Activated T-cell treated with anti-CD3 and anti-CD28 coated beads, Interleukin-2, amount 50 U/mL, for 24 hours (primary cell): ENCODE data around the gene CCNK.

Source experiments
- DNase-seq: peaks from one replicate; pipeline ENCODE4 v3.0.0-alpha.2; 2020
- H3K27ac Mint-ChIP-seq: 2 replicates; pipeline ENCODE4 v1.8.0; 2020; ENCODE audit warnings: mild to moderate bottlenecking, mixed read lengths
- H3K27me3 Mint-ChIP-seq: 2 replicates; pipeline ENCODE4 v1.8.0; 2020; ENCODE audit warnings: mixed read lengths
- H3K36me3 Mint-ChIP-seq: 2 replicates; pipeline ENCODE4 v1.8.0; 2020; ENCODE audit warnings: low read depth, mixed read lengths
- H3K4me1 Mint-ChIP-seq: 2 replicates; pipeline ENCODE4 v1.8.0; 2020; ENCODE audit warnings: low read depth, mixed read lengths
- H3K4me3 Mint-ChIP-seq: 2 replicates; pipeline ENCODE4 v1.8.0; 2020; ENCODE audit warnings: mild to moderate bottlenecking, moderate library complexity, mixed read lengths
- H3K9me3 Mint-ChIP-seq: 2 replicates; pipeline ENCODE4 v1.8.0; 2020; ENCODE audit warnings: mixed read lengths

The CCNK gene

GRCh38 chr14:99538275-99538674 is 57.1 kb downstream of the CCNK start:
- Mint-ChIP-seq H3K4me3 (no peak overlapping the region), H3K27ac (no peak overlapping the region), H3K36me3 (no peaks in the 10 kb centered on the region), H3K4me1 (peaks cover 6% of the 10 kb centered on the region), H3K27me3 (no peaks in the 10 kb centered on the region), H3K9me3 (no peaks in the 10 kb centered on the region)
- DNase-seq = no peak

- DNase-seq = no peak
Measured at GRCh38 chr14:99538733-99539132, 57.5 kb downstream of the CCNK start.

GRCh38 chr14:99539491-99539890 is 58.3 kb downstream of the CCNK start:
- H3K27ac Mint-ChIP-seq = no peak overlapping the region
- no peak overlapping the region for H3K4me3 Mint-ChIP-seq

More at GRCh38 chr14:99538733-99539132, 57.5 kb downstream of the CCNK start:
- H3K9me3 Mint-ChIP-seq = no peaks in the 10 kb centered on the region
- H3K27ac Mint-ChIP-seq = no peak overlapping the region
- H3K4me1 Mint-ChIP-seq = peaks cover 6% of the 10 kb centered on the region
- no peaks in the 10 kb centered on the region for H3K36me3 Mint-ChIP-seq
- H3K27me3 Mint-ChIP-seq = no peaks in the 10 kb centered on the region
- H3K4me3 Mint-ChIP-seq = no peak overlapping the region

DNA sequence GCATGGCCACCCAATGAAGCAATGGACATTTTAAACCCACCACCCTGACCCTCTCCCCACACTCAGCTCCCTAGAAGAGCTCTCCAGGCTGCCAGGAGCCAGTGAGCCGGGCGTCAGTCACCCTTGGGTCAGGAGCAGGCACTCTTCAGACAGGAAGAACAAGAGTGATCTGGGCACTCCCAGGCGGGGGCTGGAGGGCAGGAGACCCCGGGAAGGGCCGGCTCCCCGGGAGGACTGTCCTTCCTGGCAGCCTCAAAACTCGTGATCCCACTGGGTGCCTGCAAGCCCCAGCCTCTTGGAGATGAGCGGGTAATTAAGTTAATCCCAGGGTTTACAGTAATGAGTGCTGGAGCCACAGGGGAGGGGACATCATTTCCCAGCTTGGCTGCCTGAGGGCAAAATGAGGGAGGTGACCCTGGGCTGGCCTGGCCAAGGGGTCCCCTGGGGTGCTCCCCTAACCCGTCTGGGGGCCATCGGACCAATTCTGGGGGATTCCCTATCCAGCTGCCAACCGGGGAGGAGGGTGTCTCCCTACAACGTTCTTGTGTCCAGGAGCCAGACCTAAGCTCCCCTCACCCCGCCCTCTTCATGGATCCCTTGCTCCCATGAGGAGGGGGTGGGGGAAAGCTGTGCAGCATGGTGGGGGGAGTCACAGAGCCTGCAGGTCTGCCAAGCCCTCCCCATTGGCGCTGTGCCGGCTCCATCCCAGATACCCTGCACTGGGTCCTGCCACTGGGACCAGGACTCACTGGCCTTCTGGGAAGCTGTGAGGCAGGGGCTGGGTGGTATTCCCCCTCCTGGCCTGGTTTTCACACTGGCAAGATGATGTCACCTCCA is 59.2 kb downstream of the CCNK start:
- H3K27me3 Mint-ChIP-seq = no peaks in the 10 kb centered on the region
- H3K27ac Mint-ChIP-seq = no peak overlapping the region
- no peak for DNase-seq
- H3K9me3 Mint-ChIP-seq = no peaks in the 10 kb centered on the region
- peaks cover 6% of the 10 kb centered on the region for H3K4me1 Mint-ChIP-seq
- no peaks in the 10 kb centered on the region for H3K36me3 Mint-ChIP-seq
- no peak overlapping the region for H3K4me3 Mint-ChIP-seq

More at GRCh38 chr14:99539491-99539890, 58.3 kb downstream of the CCNK start:
- no peaks in the 10 kb centered on the region for H3K36me3 Mint-ChIP-seq
- H3K27me3 Mint-ChIP-seq = no peaks in the 10 kb centered on the region
- peaks cover 6% of the 10 kb centered on the region for H3K4me1 Mint-ChIP-seq
- DNase-seq = no peak
- no peaks in the 10 kb centered on the region for H3K9me3 Mint-ChIP-seq

DNA sequence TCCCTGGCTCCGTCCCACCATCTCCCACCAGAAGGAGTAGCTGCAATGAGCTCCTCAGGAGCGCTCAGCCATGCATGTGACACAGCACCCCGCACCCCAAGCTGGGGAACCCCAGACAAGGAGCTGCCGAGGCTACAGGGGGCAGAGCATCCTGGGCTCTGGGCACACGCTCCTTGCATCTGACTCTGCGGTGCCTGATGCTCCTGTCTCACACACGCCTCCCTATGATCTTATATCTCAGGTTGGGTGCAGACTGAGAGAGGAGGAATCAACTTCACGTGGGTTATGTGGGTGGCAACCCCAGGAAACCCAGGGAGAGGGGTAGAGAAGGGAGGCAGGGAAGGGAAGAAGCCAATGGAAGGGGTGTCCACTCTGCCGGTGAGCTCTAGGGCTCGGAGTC is 60.0 kb downstream of the CCNK start:
- H3K36me3 Mint-ChIP-seq = no peaks in the 10 kb centered on the region
- peaks cover 6% of the 10 kb centered on the region for H3K4me1 Mint-ChIP-seq
- DNase-seq = no peak
- H3K27ac Mint-ChIP-seq = no peak overlapping the region
- no peaks in the 10 kb centered on the region for H3K27me3 Mint-ChIP-seq
- H3K4me3 Mint-ChIP-seq = no peak overlapping the region
- no peaks in the 10 kb centered on the region for H3K9me3 Mint-ChIP-seq

DNA sequence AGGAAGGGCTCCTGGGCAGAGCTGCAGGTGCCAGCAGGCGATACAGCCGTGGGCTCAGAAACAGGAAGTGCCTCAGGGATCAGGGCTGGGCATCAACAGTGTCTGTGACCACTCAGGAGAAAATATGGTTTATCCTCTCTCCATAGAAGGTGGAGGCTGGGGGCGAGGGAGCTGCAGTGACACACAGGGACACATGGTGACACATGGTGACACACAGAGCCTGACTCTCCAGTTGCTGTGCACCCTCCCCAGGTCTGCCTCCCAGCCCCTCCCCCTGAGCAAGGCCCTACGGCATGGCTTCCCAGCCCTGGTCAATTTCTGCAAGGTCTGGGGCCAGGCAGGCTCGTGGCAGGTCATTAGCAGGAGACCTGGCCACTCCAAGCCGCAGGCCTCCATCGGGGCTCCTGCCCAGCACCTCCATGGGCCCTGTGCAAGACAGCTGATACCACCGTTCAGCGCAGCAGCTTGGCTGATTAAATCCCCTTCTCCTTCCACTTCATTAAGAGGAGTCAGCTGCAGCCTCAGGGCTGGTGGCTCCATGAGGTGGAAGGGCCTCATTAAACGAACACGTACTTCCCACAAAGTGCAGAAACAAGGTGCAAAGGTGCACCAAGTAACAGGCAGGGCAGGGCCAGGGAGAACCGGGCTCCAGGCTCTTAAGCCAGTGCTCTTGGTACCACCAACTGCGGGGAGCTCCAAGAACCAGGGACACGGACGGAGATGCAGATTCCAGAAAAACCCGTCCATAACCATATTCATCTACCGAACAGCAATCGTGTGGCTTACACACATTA is 60.7 kb downstream of the CCNK start:
- no peaks in the 10 kb centered on the region for H3K9me3 Mint-ChIP-seq
- H3K4me3 Mint-ChIP-seq = no peak overlapping the region
- DNase-seq = no peak
- no peak overlapping the region for H3K27ac Mint-ChIP-seq
- no peaks in the 10 kb centered on the region for H3K36me3 Mint-ChIP-seq
- peaks cover 6% of the 10 kb centered on the region for H3K4me1 Mint-ChIP-seq
- H3K27me3 Mint-ChIP-seq = no peaks in the 10 kb centered on the region

GRCh38 chr14:99542566-99542965 is 61.4 kb downstream of the CCNK start:
- Mint-ChIP-seq H3K36me3 (no peaks in the 10 kb centered on the region), H3K27me3 (no peaks in the 10 kb centered on the region), H3K27ac (no peak overlapping the region), H3K9me3 (no peaks in the 10 kb centered on the region), H3K4me1 (peaks cover 6% of the 10 kb centered on the region), H3K4me3 (no peak overlapping the region)
- DNase-seq = no peak

DNA sequence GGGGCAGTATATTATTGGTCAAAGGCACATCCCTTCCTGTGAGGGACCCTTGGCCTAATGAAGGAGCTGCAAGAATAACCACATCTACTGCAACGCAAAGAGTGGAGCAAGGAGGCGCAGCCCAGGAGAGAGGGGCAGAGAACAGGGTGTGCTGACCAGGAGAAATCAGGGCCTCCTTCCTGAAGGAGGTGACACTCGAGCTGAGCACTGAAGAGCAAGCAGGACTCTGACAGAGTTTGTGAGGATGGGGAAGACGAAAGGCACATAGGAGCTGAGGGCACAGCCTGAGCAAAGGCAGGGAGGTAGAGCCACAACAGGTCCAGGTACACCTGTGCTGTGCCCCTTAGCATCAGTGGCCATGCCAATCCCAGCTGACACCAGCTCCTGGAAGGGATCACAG is 62.2 kb downstream of the CCNK start:
- Mint-ChIP-seq H3K9me3 (no peaks in the 10 kb centered on the region), H3K36me3 (no peaks in the 10 kb centered on the region), H3K27ac (no peak overlapping the region), H3K4me1 (peaks cover 6% of the 10 kb centered on the region), H3K4me3 (no peak overlapping the region), H3K27me3 (no peaks in the 10 kb centered on the region)
- DNase-seq = no peak

DNA sequence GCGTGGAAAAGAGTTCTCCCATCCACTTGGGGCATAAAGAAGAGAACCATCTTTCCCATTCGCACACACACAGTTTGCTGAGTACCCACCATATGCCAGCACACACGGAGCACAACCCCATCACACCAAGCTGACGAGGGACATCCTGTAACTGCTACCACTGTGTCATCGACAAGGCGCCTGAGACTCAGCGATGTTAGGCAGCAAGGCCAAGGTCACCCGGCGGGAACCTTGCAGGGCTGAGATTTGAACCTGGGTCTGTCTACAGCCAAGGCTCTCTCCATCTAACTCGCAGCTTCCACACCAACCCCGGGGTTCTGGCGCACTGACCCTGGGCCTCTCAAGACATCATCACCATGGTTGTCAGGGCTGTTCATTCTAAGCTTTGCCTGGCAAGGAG is 62.8 kb downstream of the CCNK start:
- no peaks in the 10 kb centered on the region for H3K9me3 Mint-ChIP-seq
- no peak overlapping the region for H3K27ac Mint-ChIP-seq
- peaks cover 6% of the 10 kb centered on the region for H3K4me1 Mint-ChIP-seq
- H3K27me3 Mint-ChIP-seq = no peaks in the 10 kb centered on the region
- H3K36me3 Mint-ChIP-seq = no peaks in the 10 kb centered on the region
- H3K4me3 Mint-ChIP-seq = no peak overlapping the region
- DNase-seq = no peak

DNA sequence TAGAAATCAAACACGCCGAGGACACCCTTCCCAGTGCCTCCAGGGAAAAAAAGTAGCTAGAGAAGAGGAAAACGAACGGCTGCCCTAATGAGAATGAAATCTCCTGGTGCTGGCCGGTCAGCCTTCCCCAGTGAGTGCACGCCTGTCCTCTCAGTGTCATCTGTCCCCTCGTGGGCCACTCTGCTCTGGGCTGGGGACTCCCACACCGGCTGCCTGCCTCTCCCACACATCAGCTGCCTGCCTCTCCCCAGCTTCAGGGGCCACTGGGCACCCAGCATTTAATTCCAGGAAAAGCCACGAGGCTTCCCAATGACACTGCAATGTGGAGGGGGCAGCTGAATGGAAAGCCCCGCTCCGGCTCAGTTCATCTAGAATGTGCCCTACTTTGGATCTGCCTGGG is 63.8 kb downstream of the CCNK start:
- Mint-ChIP-seq H3K27ac (no peak overlapping the region), H3K36me3 (no peaks in the 10 kb centered on the region), H3K4me1 (peaks cover 6% of the 10 kb centered on the region), H3K4me3 (no peak overlapping the region), H3K9me3 (no peaks in the 10 kb centered on the region), H3K27me3 (no peaks in the 10 kb centered on the region)
- DNase-seq = no peak

DNA sequence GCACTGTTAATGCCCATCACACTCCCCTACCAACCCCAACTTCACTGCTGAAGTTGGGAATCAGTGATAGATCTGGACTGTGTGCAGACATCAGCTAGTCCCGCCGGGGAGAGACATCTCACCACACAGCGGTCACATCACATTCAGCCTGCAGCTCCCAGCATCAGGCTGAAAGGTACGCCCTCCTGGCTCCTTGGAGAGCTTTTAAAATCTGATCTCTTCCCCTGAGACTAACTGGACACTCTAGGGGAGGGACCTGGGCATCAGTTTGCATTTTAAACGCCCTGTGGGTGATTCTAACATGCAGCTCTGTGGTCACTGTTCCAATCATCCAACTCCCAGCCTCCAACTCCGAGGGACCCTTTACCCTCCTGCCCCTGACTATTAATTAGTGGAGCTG is 64.4 kb downstream of the CCNK start:
- Mint-ChIP-seq H3K27ac (no peak overlapping the region), H3K4me3 (no peak overlapping the region), H3K4me1 (peaks cover 6% of the 10 kb centered on the region), H3K36me3 (no peaks in the 10 kb centered on the region), H3K9me3 (no peaks in the 10 kb centered on the region), H3K27me3 (no peaks in the 10 kb centered on the region)
- DNase-seq = no peak

- Mint-ChIP-seq H3K27ac (no peak overlapping the region), H3K4me3 (no peak overlapping the region), H3K9me3 (no peaks in the 10 kb centered on the region), H3K4me1 (peaks cover 7% of the 10 kb centered on the region), H3K27me3 (no peaks in the 10 kb centered on the region), H3K36me3 (no peaks in the 10 kb centered on the region)
- no peak for DNase-seq
Measured at GRCh38 chr14:99546234-99546879, 65.1 kb downstream of the CCNK start.

GRCh38 chr14:99548255-99548654 is 67.0 kb downstream of the CCNK start:
- H3K4me1 Mint-ChIP-seq = peaks cover 2% of the 10 kb centered on the region
- DNase-seq = no peak
- H3K36me3 Mint-ChIP-seq = no peaks in the 10 kb centered on the region
- no peak overlapping the region for H3K27ac Mint-ChIP-seq
- H3K9me3 Mint-ChIP-seq = no peaks in the 10 kb centered on the region
- H3K4me3 Mint-ChIP-seq = no peak overlapping the region
- H3K27me3 Mint-ChIP-seq = no peaks in the 10 kb centered on the region

GRCh38 chr14:99548871-99549515 is 67.8 kb downstream of the CCNK start:
- Mint-ChIP-seq H3K4me1 (peaks cover 2% of the 10 kb centered on the region), H3K4me3 (no peak overlapping the region), H3K27ac (no peak overlapping the region), H3K9me3 (no peaks in the 10 kb centered on the region), H3K27me3 (no peaks in the 10 kb centered on the region), H3K36me3 (no peaks in the 10 kb centered on the region)
- no peak for DNase-seq
